ENCODE measurements around the gene TRIM58. TPM values are rescaled to one million over a fixed set of nuclear protein-coding genes. Genes with fewer than 3 reads are reported as not detected.

TRIM58 gene
- total RNA-seq, 5 donors from 2014 or later (not counting 1 experiment from before 2014, with no cell fraction given): 0.21 to 0.65 (median 0.46) TPM

DNA sequence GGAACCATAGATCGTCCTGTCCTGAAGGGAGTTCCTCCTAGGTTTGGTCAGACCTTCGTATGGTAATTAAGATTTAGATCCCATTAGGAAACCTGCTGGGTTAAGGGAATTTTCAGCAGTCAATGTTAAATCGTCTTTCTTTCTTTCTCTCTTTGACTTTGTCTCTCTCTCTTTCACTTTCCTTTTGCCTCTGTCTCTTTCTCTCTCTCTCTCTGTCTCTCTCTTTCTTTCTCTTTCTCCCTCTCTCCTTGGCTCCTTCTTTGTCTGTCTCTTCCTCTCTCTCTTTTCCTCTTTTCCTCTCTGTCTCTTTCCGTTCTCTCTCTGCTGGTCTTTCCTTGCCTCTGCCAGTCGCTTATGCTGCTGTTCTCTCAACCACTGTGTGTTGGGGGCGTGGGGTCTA is 47.1 kb downstream of the TRIM58 start:
- Mint-ChIP-seq H3K4me3 (no peak overlapping the region), H3K27ac (no peak overlapping the region), H3K9me3 (peaks cover 4 to 11% (median 9%) of the 10 kb centered on the region in 3 donors), H3K27me3 (no peaks in the 10 kb centered on the region), H3K4me1 (peaks cover 14 to 36% (median 15%) of the 10 kb centered on the region in 3 donors), H3K36me3 (no peaks in the 10 kb centered on the region)
- no peak for ATAC-seq (replicated peaks in 1 of 4)
- Histone ChIP-seq H3K4me3 (ENCODE audit: control insufficient read depth in 1 of 2, extremely low read depth in 1 of 2, low read length in 1 of 2) (no peak overlapping the region), H3K36me3 (ENCODE audit: control insufficient read depth in 2 of 2, extremely low read depth in 1 of 2, insufficient read depth in 1 of 2, low read length in 1 of 2) (no peaks in the 10 kb centered on the region), H3K27ac (ENCODE audit: low read length) (no peak overlapping the region), H3K9me3 (no peaks in the 10 kb centered on the region), H3K4me1 (ENCODE audit: control insufficient read depth in 1 of 2, extremely low read depth in 1 of 2, insufficient read depth in 2 of 2, low read length in 2 of 2) (peaks cover 0 to 3% of the 10 kb centered on the region in 2 experiments), H3K27me3 (replicated peaks in 1 of 2; ENCODE audit: control insufficient read depth in 2 of 2, extremely low read depth in 1 of 2, insufficient read depth in 2 of 2, low read length in 1 of 2) (no peaks in the 10 kb centered on the region)
- WGBS (ENCODE audit: insufficient coverage): 70% methylated on average over 2 of the region's 6 CpGs
- ChIA-PET POLR2A (no interaction called here), CTCF (no interaction called here)
- no peak for DNase-seq

GRCh38 chr1:247905181-247905580 is 48.2 kb downstream of the TRIM58 start:
- Histone ChIP-seq H3K9me3 (no peaks in the 10 kb centered on the region), H3K4me3 (ENCODE audit: control insufficient read depth in 1 of 2, extremely low read depth in 1 of 2, low read length in 1 of 2) (peak overlapping the region in 1 of 2 donors; percentile 10), H3K36me3 (ENCODE audit: control insufficient read depth in 2 of 2, extremely low read depth in 1 of 2, insufficient read depth in 1 of 2, low read length in 1 of 2) (no peaks in the 10 kb centered on the region), H3K27me3 (replicated peaks in 1 of 2; ENCODE audit: control insufficient read depth in 2 of 2, extremely low read depth in 1 of 2, insufficient read depth in 2 of 2, low read length in 1 of 2) (no peaks in the 10 kb centered on the region), H3K4me1 (ENCODE audit: control insufficient read depth in 1 of 2, extremely low read depth in 1 of 2, insufficient read depth in 2 of 2, low read length in 2 of 2) (peaks cover 0 to 3% of the 10 kb centered on the region in 2 experiments), H3K27ac (ENCODE audit: low read length) (no peak overlapping the region)
- H3K36me3 Mint-ChIP-seq: no peaks in the 10 kb centered on the region
- 95% methylated on average over 8 of the region's 13 CpGs for WGBS (ENCODE audit: insufficient coverage)
- peak overlapping the region in 1 of 2 donors; percentile 11 for H3K27ac Mint-ChIP-seq
- peaks cover 4 to 11% (median 9%) of the 10 kb centered on the region in 3 donors for H3K9me3 Mint-ChIP-seq
- ChIA-PET POLR2A (no interaction called here), CTCF (no interaction called here)
- H3K4me1 Mint-ChIP-seq: peaks cover 14 to 36% (median 15%) of the 10 kb centered on the region in 3 donors
- no peak for ATAC-seq (replicated peaks in 1 of 4)
- H3K27me3 Mint-ChIP-seq: no peaks in the 10 kb centered on the region
- H3K4me3 Mint-ChIP-seq: no peak overlapping the region
- DNase-seq: no peak

DNA sequence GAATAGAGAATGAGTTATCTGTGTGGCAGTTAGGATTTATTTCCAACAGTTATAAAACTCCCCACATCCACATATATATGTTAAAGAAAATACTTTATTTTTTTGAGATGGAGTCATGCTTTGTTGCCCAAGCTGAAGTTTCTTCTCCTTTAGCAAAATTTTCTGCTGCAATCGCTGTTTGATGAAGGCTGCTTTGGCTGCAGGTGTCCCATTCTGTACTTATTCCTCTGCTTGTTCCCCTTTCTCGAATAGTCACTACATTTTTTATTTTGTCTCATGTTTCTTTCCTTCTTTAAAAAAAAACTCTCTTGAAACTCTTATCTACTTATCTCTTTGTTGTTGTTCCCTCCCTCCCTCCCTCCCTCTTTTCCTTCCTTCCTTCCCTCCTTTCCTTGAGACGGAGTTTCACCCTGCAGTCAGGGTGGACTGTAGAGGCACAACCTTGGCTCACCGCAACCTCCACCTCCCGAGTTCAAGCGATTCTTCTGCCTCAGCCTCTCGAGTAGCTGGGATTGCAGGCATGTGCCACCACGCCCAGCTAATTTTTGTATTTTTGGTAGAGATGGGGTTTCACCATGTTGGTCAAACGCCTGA is 49.0 kb downstream of the TRIM58 start:
- Mint-ChIP-seq H3K27me3 (no peaks in the 10 kb centered on the region), H3K27ac (peak overlapping the region; percentile 56 to 84), H3K36me3 (no peaks in the 10 kb centered on the region), H3K4me1 (peaks cover 14 to 36% (median 15%) of the 10 kb centered on the region in 3 donors), H3K4me3 (peak overlapping the region; percentile 77 to 90 (median 80)), H3K9me3 (peaks cover 4 to 11% (median 9%) of the 10 kb centered on the region in 3 donors)
- H3K4me3 ChIP-seq (ENCODE audit: control insufficient read depth in 1 of 2, extremely low read depth in 1 of 2, low read length in 1 of 2): peak overlapping the region; percentile 38 to 54
- no peak overlapping the region for H3K27ac ChIP-seq (ENCODE audit: low read length)
- ChIA-PET CTCF (no interaction called here), POLR2A (interaction anchor here in 1 of 2 donors (0.5 to 0.6 kb wide), 2 partner anchors 32 to 919 kb away, joined by 3 to 7 read pairs; partner anchors contain the start of gene SH3BP5L)
- no peaks in the 10 kb centered on the region for H3K27me3 ChIP-seq (replicated peaks in 1 of 2; ENCODE audit: control insufficient read depth in 2 of 2, extremely low read depth in 1 of 2, insufficient read depth in 2 of 2, low read length in 1 of 2)
- WGBS (ENCODE audit: insufficient coverage): 25% methylated on average over 2 of the region's 9 CpGs
- no peaks in the 10 kb centered on the region for H3K36me3 ChIP-seq (ENCODE audit: control insufficient read depth in 2 of 2, extremely low read depth in 1 of 2, insufficient read depth in 1 of 2, low read length in 1 of 2)
- ATAC-seq (replicated peaks in 1 of 4): peak in 2 of 4 experiments; percentile 16 to 39
- no peaks in the 10 kb centered on the region for H3K9me3 ChIP-seq
- no peak for DNase-seq
- peaks cover 0 to 3% of the 10 kb centered on the region in 2 experiments for H3K4me1 ChIP-seq (ENCODE audit: control insufficient read depth in 1 of 2, extremely low read depth in 1 of 2, insufficient read depth in 2 of 2, low read length in 2 of 2)

DNA sequence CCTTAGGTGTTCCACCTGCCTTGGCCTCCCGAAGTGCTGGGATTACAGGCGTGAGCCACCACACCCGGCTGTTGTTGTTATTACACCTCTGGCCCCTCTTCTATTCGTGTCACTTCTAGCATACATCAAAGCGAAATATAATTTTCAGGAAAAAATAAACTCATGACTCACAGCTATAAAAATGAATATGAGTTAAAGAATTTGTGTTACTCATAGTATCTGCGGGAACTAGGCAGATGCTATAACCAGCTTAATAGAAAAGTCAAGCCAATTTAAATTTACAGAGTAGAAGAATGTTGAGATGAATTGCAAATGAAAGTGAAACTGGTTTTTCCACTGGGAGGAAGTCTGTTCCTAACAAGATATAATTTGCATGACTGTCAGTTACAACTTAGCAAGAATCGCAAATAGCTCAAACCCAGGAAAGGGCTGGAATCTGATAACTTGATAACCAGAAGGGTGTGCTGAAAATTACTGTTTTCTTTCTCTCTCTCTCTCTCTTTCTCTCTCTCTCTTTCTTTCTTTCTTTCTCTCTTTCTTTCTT is 49.6 kb downstream of the TRIM58 start:
- ChIA-PET POLR2A (interaction anchor here in 1 of 2 donors (0.5 to 0.6 kb wide), 2 partner anchors 31 to 919 kb away, joined by 3 to 7 read pairs; partner anchors contain the start of gene SH3BP5L), CTCF (no interaction called here)
- Histone ChIP-seq H3K27ac (ENCODE audit: low read length) (no peak overlapping the region), H3K9me3 (no peaks in the 10 kb centered on the region), H3K36me3 (ENCODE audit: control insufficient read depth in 2 of 2, extremely low read depth in 1 of 2, insufficient read depth in 1 of 2, low read length in 1 of 2) (no peaks in the 10 kb centered on the region), H3K4me1 (ENCODE audit: control insufficient read depth in 1 of 2, extremely low read depth in 1 of 2, insufficient read depth in 2 of 2, low read length in 2 of 2) (peaks cover 0 to 3% of the 10 kb centered on the region in 2 experiments), H3K4me3 (ENCODE audit: control insufficient read depth in 1 of 2, extremely low read depth in 1 of 2, low read length in 1 of 2) (peak overlapping the region; percentile 38 to 54), H3K27me3 (replicated peaks in 1 of 2; ENCODE audit: control insufficient read depth in 2 of 2, extremely low read depth in 1 of 2, insufficient read depth in 2 of 2, low read length in 1 of 2) (no peaks in the 10 kb centered on the region)
- DNase-seq (peak in 2 of 35 experiments; percentile 3 to 42), ATAC-seq (replicated peaks in 1 of 4) (peak; percentile 36 to 62 (median 45))
- Mint-ChIP-seq H3K27me3 (no peaks in the 10 kb centered on the region), H3K9me3 (peaks cover 4 to 11% (median 9%) of the 10 kb centered on the region in 3 donors), H3K4me3 (peak overlapping the region; percentile 77 to 90 (median 80)), H3K4me1 (peaks cover 14 to 36% (median 15%) of the 10 kb centered on the region in 3 donors), H3K27ac (peak overlapping the region; percentile 56 to 84), H3K36me3 (no peaks in the 10 kb centered on the region)
- WGBS (ENCODE audit: insufficient coverage): no CpG with 5 or more reads among the region's 7 CpGs

GRCh38 chr1:247908766-247909165 is 51.8 kb downstream of the TRIM58 start:
- no peak overlapping the region for H3K27ac Mint-ChIP-seq
- H3K27ac ChIP-seq (ENCODE audit: low read length): no peak overlapping the region
- POLR2A ChIA-PET: no interaction called here

DNA sequence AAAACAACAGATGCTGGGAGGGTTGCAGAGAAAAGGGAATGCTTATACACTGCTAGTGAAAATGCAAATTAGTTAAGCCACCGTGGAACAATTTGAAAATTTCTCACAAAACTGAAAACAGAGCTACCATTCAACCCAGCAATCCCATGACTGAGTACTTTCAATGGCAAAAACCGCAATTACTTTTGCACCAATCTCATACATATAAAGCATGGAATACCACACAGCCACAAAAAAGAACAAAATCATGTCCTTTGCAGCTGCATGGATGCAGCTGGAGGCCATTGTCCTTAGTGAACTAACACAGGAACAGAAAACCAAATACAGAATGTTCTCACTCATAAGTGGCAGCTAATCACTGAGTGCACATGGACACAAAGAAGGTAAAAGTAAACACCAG is 56.8 kb downstream of the TRIM58 start:
- H3K27me3 Mint-ChIP-seq: peaks cover 2 to 9% of the 10 kb centered on the region in 2 donors
- H3K4me3 Mint-ChIP-seq: no peak overlapping the region
- H3K36me3 Mint-ChIP-seq: no peaks in the 10 kb centered on the region
- Histone ChIP-seq H3K4me3 (ENCODE audit: control insufficient read depth in 1 of 2, extremely low read depth in 1 of 2, low read length in 1 of 2) (no peak overlapping the region), H3K27ac (ENCODE audit: low read length) (no peak overlapping the region), H3K4me1 (ENCODE audit: control insufficient read depth in 1 of 2, extremely low read depth in 1 of 2, insufficient read depth in 2 of 2, low read length in 2 of 2) (no peaks in the 10 kb centered on the region), H3K27me3 (replicated peaks in 1 of 2; ENCODE audit: control insufficient read depth in 2 of 2, extremely low read depth in 1 of 2, insufficient read depth in 2 of 2, low read length in 1 of 2) (no peaks in the 10 kb centered on the region), H3K9me3 (no peaks in the 10 kb centered on the region), H3K36me3 (ENCODE audit: control insufficient read depth in 2 of 2, extremely low read depth in 1 of 2, insufficient read depth in 1 of 2, low read length in 1 of 2) (no peaks in the 10 kb centered on the region)
- DNase-seq (no peak), ATAC-seq (replicated peaks in 1 of 4) (no peak)
- POLR2A ChIA-PET: no interaction called here
- no peak overlapping the region for H3K27ac Mint-ChIP-seq
- peaks cover 0 to 3% (median 0%) of the 10 kb centered on the region in 3 donors for H3K4me1 Mint-ChIP-seq
- 59% methylated on average over 2 of the region's 2 CpGs for WGBS (ENCODE audit: insufficient coverage)
- no peaks in the 10 kb centered on the region for H3K9me3 Mint-ChIP-seq
- CTCF ChIA-PET: interaction anchor here in 1 of 2 donors (0.6 kb wide), 1 partner anchor 945 kb away, joined by 3 read pairs; the partner anchor contains the start of gene ZNF692

More at GRCh38 chr1:247908766-247909165, 51.8 kb downstream of the TRIM58 start:
- no peak for ATAC-seq (replicated peaks in 1 of 4)
- no peaks in the 10 kb centered on the region for H3K27me3 ChIP-seq (replicated peaks in 1 of 2; ENCODE audit: control insufficient read depth in 2 of 2, extremely low read depth in 1 of 2, insufficient read depth in 2 of 2, low read length in 1 of 2)
- no peak overlapping the region for H3K4me3 ChIP-seq (ENCODE audit: control insufficient read depth in 1 of 2, extremely low read depth in 1 of 2, low read length in 1 of 2)
- CTCF ChIA-PET: no interaction called here
- no peak for DNase-seq
- Mint-ChIP-seq H3K9me3 (peaks cover 4 to 11% (median 9%) of the 10 kb centered on the region in 3 donors), H3K36me3 (no peaks in the 10 kb centered on the region), H3K27me3 (no peaks in the 10 kb centered on the region), H3K4me1 (peaks cover 14 to 36% (median 15%) of the 10 kb centered on the region in 3 donors), H3K4me3 (no peak overlapping the region)
- WGBS (ENCODE audit: insufficient coverage): 86% methylated on average over 4 of the region's 5 CpGs
- no peaks in the 10 kb centered on the region for H3K9me3 ChIP-seq
- H3K36me3 ChIP-seq (ENCODE audit: control insufficient read depth in 2 of 2, extremely low read depth in 1 of 2, insufficient read depth in 1 of 2, low read length in 1 of 2): no peaks in the 10 kb centered on the region
- H3K4me1 ChIP-seq (ENCODE audit: control insufficient read depth in 1 of 2, extremely low read depth in 1 of 2, insufficient read depth in 2 of 2, low read length in 2 of 2): peaks cover 0 to 3% of the 10 kb centered on the region in 2 experiments
